Vagina (tissue), 2 donors: ENCODE data around the gene PTPRM.

Experiments
- CTCF ChIP-seq, 3 experiments: fragments of 450-650 bp in 2 of 3; fragments of 200-600 bp in 1 of 3; sonication (generic) in 1 of 3; IDR thresholded peaks; one replicate each; pipeline ENCODE4 v1.5.1; 2017 to 2019; ENCODE audit warnings: antibody characterized with exemption in 3 of 3, mild to moderate bottlenecking in 2 of 3, moderate library complexity in 2 of 3
- POLR2A ChIP-seq, 2 donors: fragments of 450-650 bp; IDR thresholded peaks; one replicate each; pipeline ENCODE4 v1.6.1; 2017; ENCODE audit warnings: antibody characterized with exemption in 2 of 2, mild to moderate bottlenecking in 2 of 2, moderate library complexity in 2 of 2

- no peak for TF ChIP-seq CTCF (IDR thresholded peaks at IDR 0.05)
- TF ChIP-seq POLR2A (IDR thresholded peaks at IDR 0.05) = no peak
Measured at GRCh38 chr18:8300751-8301410, 733.8 kb downstream of the PTPRM start.
